ENCODE data around the gene GPC6. TPM values are rescaled to one million over a fixed set of nuclear protein-coding genes. Genes with fewer than 3 reads are reported as not detected.

Gene GPC6
- total RNA-seq, 1 experiment from 2014 or later = 0.22 TPM

- no peaks in the 10 kb centered on the region for H3K27me3 ChIP-seq (ENCODE audit: insufficient read depth, low read length)
- no peak overlapping the region for H3K9ac ChIP-seq (ENCODE audit: low read length)
- H3K9me2 ChIP-seq (ENCODE audit: insufficient read depth) = no peaks in the 10 kb centered on the region
- ChIA-PET RAD21 (ENCODE audit: low non-redundant PET in 1 of 2, low total read pairs in 2 of 2, uncharacterized antibody in 2 of 2, unreplicated experiment in 2 of 2) (no interaction called here), POLR2A (no interaction called here), CTCF (no interaction called here)
- no peak overlapping the region for H3K27ac ChIP-seq (ENCODE audit: low read depth, low read length)
- no TSS peak for BruUV-seq (replicated peaks)
- no peak for ATAC-seq
- no peaks in the 10 kb centered on the region for H3K79me2 ChIP-seq (ENCODE audit: insufficient read depth, low read length)
- intact Hi-C loops (cut with micrococcal nuclease) = no loop called here
- H3K4me2 ChIP-seq (ENCODE audit: low read length) = no peak overlapping the region
- no peaks in the 10 kb centered on the region for H3K9me3 ChIP-seq (ENCODE audit: control insufficient read depth in 1 of 2, insufficient read depth in 1 of 2, low read depth in 1 of 2, low read length in 2 of 2)
- no peaks in the 10 kb centered on the region for H3K4me1 ChIP-seq (ENCODE audit: control insufficient read depth in 1 of 2, insufficient read depth in 2 of 2, low read length in 2 of 2)
- no peak for DNase-seq (ENCODE audit: low read depth, low spot score)
- H4K20me1 ChIP-seq (ENCODE audit: insufficient read depth) = no peaks in the 10 kb centered on the region
- TF ChIP-seq CTCF (IDR thresholded peaks at IDR 0.05 in 2 of 3, conservative IDR thresholded peaks at IDR 0.05 in 1 of 3; ENCODE audit: borderline replicate concordance in 1 of 3, insufficient read depth in 1 of 3, low read depth in 2 of 3, low read length in 2 of 3) = no peak
- no peak for TF ChIP-seq SRF (IDR thresholded peaks at IDR 0.05; ENCODE audit: low read depth)
- no peak for TF ChIP-seq POLR2A (IDR thresholded peaks at IDR 0.05; ENCODE audit: borderline replicate concordance, extremely low read depth, insufficient read depth, insufficient read length)
- TF ChIP-seq FOSL1 (IDR thresholded peaks at IDR 0.05; ENCODE audit: low read depth) = no peak
- TF ChIP-seq TCF7L2 (IDR thresholded peaks at IDR 0.05; ENCODE audit: borderline replicate concordance, extremely low read depth, insufficient read depth, insufficient read length) = no peak
- TF ChIP-seq CEBPB (IDR thresholded peaks at IDR 0.05; ENCODE audit: low read depth) = no peak
- no peak for TF ChIP-seq SIN3A (IDR thresholded peaks at IDR 0.05; ENCODE audit: low read depth)
- no peak for TF ChIP-seq YY1 (IDR thresholded peaks at IDR 0.05; ENCODE audit: extremely low read depth, insufficient replicate concordance, low read depth, low read length)
- TF ChIP-seq ZBTB33 (IDR thresholded peaks at IDR 0.05; ENCODE audit: extremely low read depth, insufficient replicate concordance, low read length) = no peak
- no peak for TF ChIP-seq EZH2 (IDR thresholded peaks at IDR 0.05)
- no peak for TF ChIP-seq ZNF274 (IDR thresholded peaks at IDR 0.05; ENCODE audit: low read depth, low read length)
- TF ChIP-seq POLR2AphosphoS5 (IDR thresholded peaks at IDR 0.05; ENCODE audit: low read depth, low read length) = no peak
- TF ChIP-seq JUND (IDR thresholded peaks at IDR 0.05) = no peak
- no peak for TF ChIP-seq ELF1 (IDR thresholded peaks at IDR 0.05; ENCODE audit: borderline replicate concordance, low read depth)
- no peak for TF ChIP-seq MAX (IDR thresholded peaks at IDR 0.05)
- no peak for TF ChIP-seq SP1 (IDR thresholded peaks at IDR 0.05; ENCODE audit: low read depth)
- TF ChIP-seq RAD21 (IDR thresholded peaks at IDR 0.05; ENCODE audit: low read depth) = no peak
- H2AFZ ChIP-seq (ENCODE audit: low read depth, low read length, poor library complexity, severe bottlenecking) = no peak overlapping the region
- H3K4me3 ChIP-seq (replicated peaks in 1 of 2; ENCODE audit: low read depth in 1 of 2, low read length in 2 of 2) = no peak overlapping the region
- no peaks in the 10 kb centered on the region for H3K36me3 ChIP-seq (ENCODE audit: control insufficient read depth in 1 of 2, insufficient read depth in 2 of 2, low read length in 2 of 2)
Observed at GRCh38 chr13:94389604-94390351, 1163.2 kb downstream of the GPC6 start.
